Stimulated activated naive CD8-positive, alpha-beta T cell treated with anti-CD3 and anti-CD28 coated beads, Interleukin-15, amount 100 ng/mL, for 72 hours (primary cell): Measurements from ENCODE around the gene CCDC150.
"Not testable (repeated sequence)": the region's sequence is repeated elsewhere in the genome, so short reads cannot be mapped to it uniquely, and the experiment has no call there.

ENCODE experiments used
- ATAC-seq: fragments of 150-1000 bp; cut with Tn5 transposase; 2 replicates; pipeline ENCODE4 v1.10.0; 2021; ENCODE audit warnings: mild to moderate bottlenecking, moderate library complexity
- DNase-seq, 2 donors: peaks; one replicate each; pipeline ENCODE4 v3.0.0; 2021 to 2022
- H3K27ac Mint-ChIP-seq, 2 donors: one replicate each; pipeline ENCODE4 v1.8.0; 2022; ENCODE audit warnings: mild to moderate bottlenecking in 2 of 2, mixed read lengths in 2 of 2, moderate library complexity in 2 of 2
- H3K27me3 Mint-ChIP-seq: one replicate; pipeline ENCODE4 v1.8.0; 2022; ENCODE audit warnings: mixed read lengths
- H3K4me1 Mint-ChIP-seq: one replicate; pipeline ENCODE4 v1.8.0; 2022; ENCODE audit warnings: mild to moderate bottlenecking, mixed read lengths
- H3K4me3 Mint-ChIP-seq, 2 donors: one replicate each; pipeline ENCODE4 v1.8.0; 2022; ENCODE audit warnings: mild to moderate bottlenecking in 2 of 2, mixed read lengths in 2 of 2, moderate library complexity in 1 of 2
- H3K9me3 Mint-ChIP-seq, 2 donors: one replicate each; pipeline ENCODE4 v1.8.0; 2022; ENCODE audit warnings: mixed read lengths in 2 of 2

CCDC150 gene

DNA sequence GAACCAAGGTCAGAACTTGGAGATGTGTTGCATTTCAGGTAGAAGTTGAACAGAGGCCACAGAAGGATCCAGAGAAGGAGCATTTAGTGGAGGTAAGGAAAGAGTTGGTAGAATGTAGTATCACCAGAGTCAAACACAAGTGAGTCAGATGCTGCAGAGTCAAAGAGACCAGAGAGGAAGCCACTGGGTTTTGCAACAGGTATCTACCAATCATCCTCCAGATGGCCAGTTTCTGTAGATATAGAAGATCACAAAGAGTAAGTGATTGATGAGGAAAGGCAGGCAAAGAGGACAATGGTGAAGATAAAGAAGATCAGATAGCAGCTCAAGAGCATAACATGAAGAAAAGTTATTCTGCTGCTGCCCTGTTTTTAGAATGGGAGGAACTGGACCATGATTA is 84.1 kb downstream of the CCDC150 start:
- Mint-ChIP-seq H3K9me3 (no peaks in the 10 kb centered on the region), H3K27me3 (no peaks in the 10 kb centered on the region), H3K4me3 (no peak overlapping the region), H3K27ac (no peak overlapping the region), H3K4me1 (no peaks in the 10 kb centered on the region)
- DNase-seq = no peak
- no peak for ATAC-seq

GRCh38 chr2:196725218-196725617 is 85.7 kb downstream of the CCDC150 start:
- no peak overlapping the region for H3K27ac Mint-ChIP-seq
- no peak for ATAC-seq
- H3K4me3 Mint-ChIP-seq = no peak overlapping the region
- DNase-seq = no peak
- H3K27me3 Mint-ChIP-seq = no peaks in the 10 kb centered on the region
- no peaks in the 10 kb centered on the region for H3K4me1 Mint-ChIP-seq
- H3K9me3 Mint-ChIP-seq = no peaks in the 10 kb centered on the region

DNA sequence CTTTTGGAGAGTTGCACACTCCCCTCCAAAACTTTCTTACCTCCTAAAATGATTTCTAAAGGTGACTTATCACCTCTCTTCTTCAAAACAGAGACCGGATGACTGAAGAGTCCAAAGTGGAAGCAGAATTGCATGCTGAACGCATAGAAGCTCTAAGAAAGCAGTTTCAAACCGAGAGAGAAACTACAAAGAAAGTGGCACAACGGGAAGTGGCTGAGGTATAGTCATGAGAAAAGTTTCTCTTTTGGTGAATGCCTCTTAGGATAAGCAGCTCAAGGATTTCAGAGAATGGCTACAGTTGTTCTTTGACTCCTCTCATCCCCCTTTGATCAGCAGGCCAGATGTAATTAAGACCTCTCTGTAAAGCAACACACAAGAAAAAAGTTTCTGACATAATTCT is 86.4 kb downstream of the CCDC150 start:
- no peaks in the 10 kb centered on the region for H3K9me3 Mint-ChIP-seq
- no peak overlapping the region for H3K27ac Mint-ChIP-seq
- H3K4me1 Mint-ChIP-seq = no peaks in the 10 kb centered on the region
- H3K4me3 Mint-ChIP-seq = no peak overlapping the region
- DNase-seq (no peak), ATAC-seq (no peak)
- H3K27me3 Mint-ChIP-seq = no peaks in the 10 kb centered on the region

DNA sequence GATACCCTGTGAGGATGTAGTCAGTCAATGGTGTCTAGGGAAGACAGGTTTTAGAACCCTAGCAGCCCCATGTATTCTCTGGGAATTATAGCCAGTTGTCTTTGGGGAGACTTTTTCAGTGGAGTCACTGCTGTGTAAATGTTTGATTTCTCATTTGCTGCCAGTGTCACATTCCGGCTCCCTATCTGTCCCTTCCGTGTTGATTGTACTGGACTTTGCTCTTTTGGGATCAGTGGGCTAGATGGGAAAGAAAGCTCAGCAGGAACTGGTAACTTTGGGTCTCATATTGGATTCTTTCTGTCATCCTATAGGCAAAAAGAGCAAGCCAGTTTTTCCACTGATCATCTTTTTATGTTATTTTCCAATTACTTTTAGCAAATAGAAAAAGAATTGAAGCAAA is 89.9 kb downstream of the CCDC150 start:
- H3K27me3 Mint-ChIP-seq = no peaks in the 10 kb centered on the region
- no peak for DNase-seq
- H3K4me1 Mint-ChIP-seq = no peaks in the 10 kb centered on the region
- no peak overlapping the region for H3K4me3 Mint-ChIP-seq
- no peak for ATAC-seq
- H3K9me3 Mint-ChIP-seq = peaks cover 0 to 2% of the 10 kb centered on the region in 2 donors
- H3K27ac Mint-ChIP-seq = no peak overlapping the region

DNA sequence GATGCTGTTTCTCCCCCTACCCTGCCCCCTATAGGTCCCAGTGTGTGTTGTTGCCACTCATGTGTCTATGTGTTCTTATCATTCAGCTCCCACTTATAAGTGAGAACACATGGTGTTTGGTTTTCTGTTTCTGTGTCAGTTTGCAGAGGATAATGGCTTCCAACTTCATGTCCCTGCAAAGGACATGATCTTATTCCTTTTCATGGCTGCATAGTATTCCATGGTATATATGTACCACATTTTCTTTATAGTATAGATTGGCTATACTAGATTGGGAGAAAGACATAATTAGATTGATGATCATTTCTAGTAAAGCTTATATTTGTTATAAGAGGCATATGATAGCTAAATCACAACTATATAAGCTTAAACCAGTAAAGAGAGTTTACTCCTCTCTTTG is 97.1 kb downstream of the CCDC150 start:
- not testable (repeated sequence) for H3K27ac Mint-ChIP-seq, DNase-seq, H3K4me3 Mint-ChIP-seq, H3K27me3 Mint-ChIP-seq, ATAC-seq, H3K4me1 Mint-ChIP-seq
- peaks cover 26 to 49% of the 10 kb centered on the region in 2 donors for H3K9me3 Mint-ChIP-seq

DNA sequence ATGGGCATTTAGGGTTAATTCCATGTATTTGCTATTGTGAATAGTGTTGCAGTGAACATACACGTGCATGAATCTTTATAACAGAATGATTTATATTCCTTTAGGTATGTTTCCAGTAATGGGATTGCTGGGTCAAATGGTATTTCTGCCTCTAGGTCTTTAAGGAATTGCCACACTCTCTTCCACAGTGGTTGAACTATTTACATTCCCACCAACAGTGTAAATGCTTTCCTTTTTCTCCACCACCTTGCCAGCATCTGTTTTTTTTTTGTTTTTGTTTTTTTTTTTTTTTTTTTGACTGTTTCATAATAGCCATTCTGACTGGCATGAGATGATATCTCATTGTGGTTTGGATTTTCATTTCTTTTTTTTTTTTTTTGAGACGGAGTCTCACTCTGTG is 97.5 kb downstream of the CCDC150 start:
- no peak overlapping the region for H3K27ac Mint-ChIP-seq
- H3K27me3 Mint-ChIP-seq = no peaks in the 10 kb centered on the region
- no peak for DNase-seq
- ATAC-seq = no peak
- no peaks in the 10 kb centered on the region for H3K4me1 Mint-ChIP-seq
- peaks cover 28 to 53% of the 10 kb centered on the region in 2 donors for H3K9me3 Mint-ChIP-seq
- H3K4me3 Mint-ChIP-seq = no peak overlapping the region

GRCh38 chr2:196739031-196739430 is 99.5 kb downstream of the CCDC150 start:
- Mint-ChIP-seq H3K27ac (no peak overlapping the region), H3K4me3 (no peak overlapping the region), H3K27me3 (no peaks in the 10 kb centered on the region), H3K4me1 (no peaks in the 10 kb centered on the region), H3K9me3 (peaks cover 31 to 56% of the 10 kb centered on the region in 2 donors)
- DNase-seq = no peak
- ATAC-seq = no peak

- ATAC-seq = no peak
- Mint-ChIP-seq H3K27me3 (no peaks in the 10 kb centered on the region), H3K4me3 (no peak overlapping the region), H3K4me1 (no peaks in the 10 kb centered on the region), H3K9me3 (peaks cover 25 to 36% of the 10 kb centered on the region in 2 donors), H3K27ac (no peak overlapping the region)
- DNase-seq = no peak
These were observed 102.7 kb downstream of the CCDC150 start for GRCh38 chr2:196742216-196742615.

GRCh38 chr2:196742685-196743084 is 103.2 kb downstream of the CCDC150 start:
- ATAC-seq (no peak), DNase-seq (no peak)
- Mint-ChIP-seq H3K4me1 (no peaks in the 10 kb centered on the region), H3K9me3 (peaks cover 25 to 36% of the 10 kb centered on the region in 2 donors), H3K27ac (no peak overlapping the region), H3K27me3 (no peaks in the 10 kb centered on the region), H3K4me3 (no peak overlapping the region)

- no peak for ATAC-seq
- no peak overlapping the region for H3K4me3 Mint-ChIP-seq
- no peak overlapping the region for H3K27ac Mint-ChIP-seq
- H3K9me3 Mint-ChIP-seq = peaks cover 21 to 31% of the 10 kb centered on the region in 2 donors
- H3K27me3 Mint-ChIP-seq = no peaks in the 10 kb centered on the region
- no peak for DNase-seq
- no peaks in the 10 kb centered on the region for H3K4me1 Mint-ChIP-seq
These were observed 103.7 kb downstream of the CCDC150 start for GRCh38 chr2:196743165-196743564.

GRCh38 chr2:196745711-196746110 is 106.2 kb downstream of the CCDC150 start:
- peaks cover 5 to 8% of the 10 kb centered on the region in 2 donors for H3K9me3 Mint-ChIP-seq
- DNase-seq (no peak), ATAC-seq (no peak)
- H3K4me3 Mint-ChIP-seq = no peak overlapping the region
- no peaks in the 10 kb centered on the region for H3K27me3 Mint-ChIP-seq
- H3K4me1 Mint-ChIP-seq = peaks cover 12% of the 10 kb centered on the region
- no peak overlapping the region for H3K27ac Mint-ChIP-seq

DNA sequence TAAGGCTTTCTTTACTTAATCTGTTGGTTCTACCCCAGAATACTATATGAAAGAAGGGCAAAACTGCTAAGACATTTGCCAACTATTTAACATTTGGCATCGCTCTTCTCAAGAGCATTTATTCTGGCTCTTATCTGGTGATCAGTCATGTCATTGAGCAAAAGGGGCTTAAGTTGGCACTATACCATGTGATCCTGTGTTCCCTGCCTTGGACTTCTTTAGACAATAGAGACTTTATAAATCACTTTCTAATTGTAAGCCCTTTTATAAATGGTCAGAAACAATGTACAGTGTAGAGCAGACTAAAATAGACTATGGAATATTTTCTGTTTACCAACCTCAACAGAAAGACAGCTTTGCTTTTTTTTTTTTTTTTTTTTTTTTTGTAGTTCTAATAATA is 107.9 kb downstream of the CCDC150 start:
- Mint-ChIP-seq H3K9me3 (no peaks in the 10 kb centered on the region), H3K4me3 (no peak overlapping the region), H3K27ac (no peak overlapping the region), H3K4me1 (peaks cover 20% of the 10 kb centered on the region), H3K27me3 (no peaks in the 10 kb centered on the region)
- no peak for ATAC-seq
- DNase-seq = no peak

DNA sequence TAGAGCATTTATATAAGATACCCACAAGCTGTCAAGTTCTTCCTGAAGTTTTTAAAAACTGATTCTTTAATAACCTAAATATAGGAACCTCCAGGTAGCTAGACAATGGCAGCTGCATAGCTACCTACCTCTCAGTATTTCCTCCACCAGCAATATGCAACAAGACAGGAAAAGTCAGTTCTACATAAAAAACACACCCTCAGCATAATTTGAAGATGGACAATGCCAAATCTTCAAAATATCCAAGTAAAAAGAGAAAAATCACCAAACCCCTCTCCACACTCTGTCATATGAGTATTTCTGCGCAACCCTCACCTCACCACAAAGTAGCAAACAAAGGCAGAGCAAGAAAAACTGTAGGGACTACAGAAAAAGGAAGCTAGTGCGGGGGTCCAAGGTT is 108.6 kb downstream of the CCDC150 start:
- Mint-ChIP-seq H3K27me3 (no peaks in the 10 kb centered on the region), H3K9me3 (peaks cover under 1 to 1% of the 10 kb centered on the region in 2 donors), H3K27ac (no peak overlapping the region), H3K4me3 (no peak overlapping the region), H3K4me1 (peaks cover 20% of the 10 kb centered on the region)
- DNase-seq = no peak
- ATAC-seq = no peak

GRCh38 chr2:196750291-196750923 is 110.9 kb downstream of the CCDC150 start:
- DNase-seq (no peak), ATAC-seq (peak; percentile 39)
- Mint-ChIP-seq H3K27me3 (no peaks in the 10 kb centered on the region), H3K27ac (no peak overlapping the region), H3K4me3 (no peak overlapping the region), H3K4me1 (peaks cover 20% of the 10 kb centered on the region), H3K9me3 (peaks cover 15 to 23% of the 10 kb centered on the region in 2 donors)

- peaks cover 20% of the 10 kb centered on the region for H3K4me1 Mint-ChIP-seq
- H3K4me3 Mint-ChIP-seq = no peak overlapping the region
These were observed 111.6 kb downstream of the CCDC150 start for GRCh38 chr2:196750977-196751631.

DNA sequence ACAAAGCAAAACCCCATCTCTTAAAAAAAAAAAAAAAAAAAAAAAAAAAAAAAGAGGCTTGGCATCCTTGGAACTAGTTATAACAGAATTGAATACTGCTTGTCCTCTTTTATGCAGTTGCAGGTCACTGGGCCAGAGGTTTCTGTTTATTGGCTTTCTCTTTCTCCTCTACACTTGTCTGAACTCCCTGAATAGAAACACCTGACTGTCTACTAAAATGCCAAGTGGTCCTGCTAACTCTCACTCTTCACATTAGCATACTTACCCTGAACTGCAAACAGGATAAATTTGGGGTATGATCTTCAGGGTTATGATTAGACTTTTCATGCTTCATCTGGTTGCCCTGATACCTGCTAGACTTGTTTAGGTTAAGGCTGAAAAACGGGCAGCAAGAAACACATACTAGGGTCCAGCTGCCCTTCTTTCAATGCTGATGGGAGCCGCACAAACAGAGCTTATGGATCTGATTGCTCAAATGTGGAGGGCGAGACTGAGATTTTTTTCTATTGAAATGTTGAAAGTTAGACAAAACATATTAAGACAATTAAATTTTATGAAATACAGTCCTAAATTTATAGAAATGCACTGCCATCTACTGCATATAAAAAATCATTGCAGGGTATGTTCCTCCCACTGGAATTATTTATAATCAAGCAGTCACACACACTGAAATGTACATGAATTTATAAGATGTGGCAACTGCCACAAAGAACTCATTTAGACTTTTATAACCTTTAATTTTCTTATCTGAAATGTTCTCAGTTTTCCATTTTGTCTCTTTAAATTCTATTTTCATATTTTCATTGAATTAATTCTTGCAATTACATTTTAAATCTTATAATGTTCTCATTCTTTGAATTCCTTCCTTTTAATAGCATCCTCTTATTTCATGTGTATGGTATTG is 119.2 kb downstream of the CCDC150 start:
- no peaks in the 10 kb centered on the region for H3K4me1 Mint-ChIP-seq
- no peaks in the 10 kb centered on the region for H3K27me3 Mint-ChIP-seq
- DNase-seq (no peak), ATAC-seq (no peak)
- no peak overlapping the region for H3K4me3 Mint-ChIP-seq
- H3K27ac Mint-ChIP-seq = no peak overlapping the region
- peaks cover 27 to 39% of the 10 kb centered on the region in 2 donors for H3K9me3 Mint-ChIP-seq

More at GRCh38 chr2:196750977-196751631, 111.6 kb downstream of the CCDC150 start:
- peak; percentile 84 for ATAC-seq
- Mint-ChIP-seq H3K27ac (no peak overlapping the region), H3K27me3 (no peaks in the 10 kb centered on the region), H3K9me3 (peaks cover 22 to 30% of the 10 kb centered on the region in 2 donors)
- DNase-seq = peak; percentile 48 to 69
